GM12864 (cell line): Measurements from ENCODE around the gene CCDC77.

Source experiments
- DNase-seq: peaks from one replicate; pipeline ENCODE4 v3.0.0-alpha.2; 2011; ENCODE audit warnings: low read depth
- H3K4me3 ChIP-seq: 2 replicates; pipeline ENCODE4 v1.5.1; 2011; ENCODE audit warnings: mild to moderate bottlenecking, low read depth, low read length, control low read depth
- CTCF ChIP-seq: IDR thresholded peaks from 2 replicates; pipeline ENCODE4 v1.5.1; 2011; ENCODE audit warnings: low read depth, mild to moderate bottlenecking, moderate library complexity, low read length, control low read depth, inconsistent platforms; ENCODE audit errors: missing control alignments

The CCDC77 gene

GRCh38 chr12:452667-453210, 51.3 kb downstream of the CCDC77 start:
- no peak for DNase-seq
- H3K4me3 ChIP-seq: no peak overlapping the region
- TF ChIP-seq CTCF: peak; percentile 66

GRCh38 chr12:454833-455232, 53.4 kb downstream of the CCDC77 start:
- DNase-seq: no peak
- no peak for TF ChIP-seq CTCF
- no peak overlapping the region for H3K4me3 ChIP-seq

GRCh38 chr12:455821-456220, 54.4 kb downstream of the CCDC77 start:
- TF ChIP-seq CTCF: no peak
- no peak overlapping the region for H3K4me3 ChIP-seq
- DNase-seq: no peak

- DNase-seq: no peak
- TF ChIP-seq CTCF: no peak
- no peak overlapping the region for H3K4me3 ChIP-seq
Measured at GRCh38 chr12:457676-458075, 56.2 kb downstream of the CCDC77 start.

- no peak for TF ChIP-seq CTCF
- no peak overlapping the region; the same call in 1 of the 2 replicates for H3K4me3 ChIP-seq
- no peak for DNase-seq
Measured at GRCh38 chr12:459050-459429, 57.6 kb downstream of the CCDC77 start.

- TF ChIP-seq CTCF: no peak
- peak within 1 kb of the TSS; percentile 35 for H3K4me3 ChIP-seq
- DNase-seq: no peak
Measured at GRCh38 chr12:459430-460258, 58.2 kb downstream of the CCDC77 start, which contains the start of gene B4GALNT3. TSS of gene B4GALNT3 (plus strand) at chr12:459939. CDS start at chr12:460377, 438 bp downstream.
